ENCODE results near the gene ARAF.

GRCh38 chrX:47597222-47597621 is 36.2 kb downstream of the ARAF start:
- TF ChIP-seq RCOR1 (IDR thresholded peaks at IDR 0.05; ENCODE audit: insufficient replicate concordance, low read length): no peak
- TF ChIP-seq FOS (IDR thresholded peaks at IDR 0.05; ENCODE audit: low read depth, low read length): no peak
- TF ChIP-seq RAD21 (IDR thresholded peaks at IDR 0.05; ENCODE audit: low read length): no peak
